Measurements from ENCODE around the gene DNAJC30. TPM values are rescaled to one million over a fixed set of nuclear protein-coding genes. Genes with fewer than 3 reads are reported as not detected.
A peak's percentile ranks its signal among the peaks of the same experiment; 100 is the strongest.

The DNAJC30 gene
- total RNA-seq, 1 experiment from 2014 or later = 2.9 TPM

- Histone ChIP-seq H3K27me3 (ENCODE audit: low read length) (no peaks in the 10 kb centered on the region), H3K9ac (ENCODE audit: low read length) (no peak overlapping the region), H3K4me2 (ENCODE audit: low read length) (no peak overlapping the region), H3K4me1 (ENCODE audit: insufficient read depth, low read length) (peaks cover 4% of the 10 kb centered on the region; the same call in 1 of the 2 replicates), H3F3A (ENCODE audit: low read length, unreplicated experiment) (no peaks in the 10 kb centered on the region), H3K27ac (ENCODE audit: low read length) (no peak overlapping the region), H3K79me2 (ENCODE audit: low read length) (no peaks in the 10 kb centered on the region), H3K36me3 (ENCODE audit: low read depth, low read length) (no peaks in the 10 kb centered on the region; the same call in 1 of the 2 replicates), H2AFZ (ENCODE audit: low read length) (no peak overlapping the region), H3K4me3 (ENCODE audit: low read length) (no peak overlapping the region), H3K9me2 (replicated peaks; ENCODE audit: low read length) (no peaks in the 10 kb centered on the region), H4K20me1 (ENCODE audit: low read length) (no peaks in the 10 kb centered on the region), H3K9me3 (ENCODE audit: low read length) (no peaks in the 10 kb centered on the region)
- ChIA-PET CTCF (no interaction called here), POLR2A (ENCODE audit: unreplicated experiment) (interaction anchor here (0.5 kb wide), 1 partner anchor 168 kb away, joined by 5 read pairs; no protein-coding TSS in a partner anchor)
- TF ChIP-seq CTCF (conservative IDR thresholded peaks at IDR 0.05; ENCODE audit: low read depth, low read length) (no peak), EZH2phosphoT487 (IDR thresholded peaks at IDR 0.05; ENCODE audit: borderline replicate concordance, low read length) (no peak), EZH2 (IDR thresholded peaks at IDR 0.05; ENCODE audit: low read length, unreplicated experiment) (no peak)
- no TSS peak for BruUV-seq (replicated peaks)
- intact Hi-C loops (cut with micrococcal nuclease) = loop anchor here (5.0 kb wide), 1 partner anchor 47 kb away; the partner anchor contains the start of gene STX1A
- ATAC-seq (no peak), DNase-seq (no peak)
Observed at GRCh38 chr7:73669858-73670385, 13.3 kb downstream of the DNAJC30 start.

GRCh38 chr7:73669288-73669701 lies 14.0 kb downstream of the DNAJC30 start:
- H3K4me2 ChIP-seq (ENCODE audit: low read length) = peak overlapping the region; percentile 81
- intact Hi-C loops (cut with micrococcal nuclease) = loop anchor here (5.0 kb wide), 1 partner anchor 48 kb away; the partner anchor contains the start of gene STX1A
- no TSS peak for BruUV-seq (replicated peaks)
- H3F3A ChIP-seq (ENCODE audit: low read length, unreplicated experiment) = no peaks in the 10 kb centered on the region
- ChIA-PET POLR2A (ENCODE audit: unreplicated experiment) (interaction anchor here (0.5 kb wide), 1 partner anchor 168 kb away, joined by 5 read pairs; no protein-coding TSS in a partner anchor), CTCF (no interaction called here)
- H3K27me3 ChIP-seq (ENCODE audit: low read length) = no peaks in the 10 kb centered on the region
- H3K9me2 ChIP-seq (replicated peaks; ENCODE audit: low read length) = no peaks in the 10 kb centered on the region
- no peak overlapping the region for H3K27ac ChIP-seq (ENCODE audit: low read length)
- ATAC-seq (no peak), DNase-seq (no peak)
- no peaks in the 10 kb centered on the region; the same call in 1 of the 2 replicates for H3K36me3 ChIP-seq (ENCODE audit: low read depth, low read length)
- H3K79me2 ChIP-seq (ENCODE audit: low read length) = no peaks in the 10 kb centered on the region
- H2AFZ ChIP-seq (ENCODE audit: low read length) = no peak overlapping the region
- peaks cover 4% of the 10 kb centered on the region; the same call in 1 of the 2 replicates for H3K4me1 ChIP-seq (ENCODE audit: insufficient read depth, low read length)
- no peak overlapping the region for H3K9ac ChIP-seq (ENCODE audit: low read length)
- H4K20me1 ChIP-seq (ENCODE audit: low read length) = no peaks in the 10 kb centered on the region
- TF ChIP-seq EZH2phosphoT487 (IDR thresholded peaks at IDR 0.05; ENCODE audit: borderline replicate concordance, low read length) = no peak
- no peak for TF ChIP-seq CTCF (conservative IDR thresholded peaks at IDR 0.05; ENCODE audit: low read depth, low read length)
- no peak for TF ChIP-seq EZH2 (IDR thresholded peaks at IDR 0.05; ENCODE audit: low read length, unreplicated experiment)
- no peaks in the 10 kb centered on the region for H3K9me3 ChIP-seq (ENCODE audit: low read length)
- peak overlapping the region; percentile 77; the same call in 1 of the 2 replicates for H3K4me3 ChIP-seq (ENCODE audit: low read length)

GRCh38 chr7:73668886-73669230 lies 14.4 kb downstream of the DNAJC30 start:
- H3K36me3 ChIP-seq (ENCODE audit: low read depth, low read length) = no peaks in the 10 kb centered on the region; the same call in 1 of the 2 replicates
- no peaks in the 10 kb centered on the region for H3K27me3 ChIP-seq (ENCODE audit: low read length)
- ChIA-PET CTCF (interaction anchor here (1.3 kb wide), 1 partner anchor 29 kb away, joined by 4 read pairs; no protein-coding TSS in a partner anchor), POLR2A (ENCODE audit: unreplicated experiment) (no interaction called here)
- peak overlapping the region; percentile 60; the same call in 1 of the 2 replicates for H3K9ac ChIP-seq (ENCODE audit: low read length)
- no peaks in the 10 kb centered on the region for H3K9me3 ChIP-seq (ENCODE audit: low read length)
- H3K9me2 ChIP-seq (replicated peaks; ENCODE audit: low read length) = no peaks in the 10 kb centered on the region
- TF ChIP-seq EZH2phosphoT487 (IDR thresholded peaks at IDR 0.05; ENCODE audit: borderline replicate concordance, low read length) (no peak), CTCF (conservative IDR thresholded peaks at IDR 0.05; ENCODE audit: low read depth, low read length) (no peak), EZH2 (IDR thresholded peaks at IDR 0.05; ENCODE audit: low read length, unreplicated experiment) (no peak)
- H3K4me3 ChIP-seq (ENCODE audit: low read length) = peak overlapping the region; percentile 77
- no TSS peak for BruUV-seq (replicated peaks)
- H3K4me1 ChIP-seq (ENCODE audit: insufficient read depth, low read length) = peaks cover 4% of the 10 kb centered on the region; the same call in 1 of the 2 replicates
- peak overlapping the region; percentile 81 for H3K4me2 ChIP-seq (ENCODE audit: low read length)
- no peaks in the 10 kb centered on the region for H3F3A ChIP-seq (ENCODE audit: low read length, unreplicated experiment)
- no peak for DNase-seq
- no peak overlapping the region for H3K27ac ChIP-seq (ENCODE audit: low read length)
- no peaks in the 10 kb centered on the region for H3K79me2 ChIP-seq (ENCODE audit: low read length)
- intact Hi-C loops (cut with micrococcal nuclease) = loop anchor here (5.0 kb wide), 1 partner anchor 48 kb away; the partner anchor contains the start of gene STX1A
- H2AFZ ChIP-seq (ENCODE audit: low read length) = peak overlapping the region; percentile 64
- H4K20me1 ChIP-seq (ENCODE audit: low read length) = no peaks in the 10 kb centered on the region
- ATAC-seq = no peak

All from PC-3 (cell line).